Upper lobe of right lung (tissue), 1 donor: Measurements from ENCODE around the gene COL6A2. TPM values are rescaled to one million over a fixed set of nuclear protein-coding genes. Genes with fewer than 3 reads are reported as not detected.
"Not testable (repeated sequence)": the region's sequence is repeated elsewhere in the genome, so short reads cannot be mapped to it uniquely, and the experiment has no call there.

Experiments
- ATAC-seq: fragments of 200-7000 bp; cut with Tn5 transposase; one replicate; pipeline ENCODE4 v1.9.1; 2020; ENCODE audit warnings: mild to moderate bottlenecking, moderate library complexity
- DNase-seq: peaks from one replicate; pipeline ENCODE4 v3.0.0-alpha.2; 2020
- H3K27ac ChIP-seq: fragments of 200-600 bp; one replicate; pipeline ENCODE4 v1.8.0; 2022
- H3K27me3 ChIP-seq: fragments of 200-600 bp; one replicate; pipeline ENCODE4 v1.8.0; 2022; ENCODE audit warnings: mild to moderate bottlenecking
- H3K36me3 ChIP-seq: fragments of 200-600 bp; one replicate; pipeline ENCODE4 v1.8.0; 2022
- H3K4me1 ChIP-seq: fragments of 200-600 bp; one replicate; pipeline ENCODE4 v1.8.0; 2022
- H3K4me3 ChIP-seq: fragments of 200-600 bp; one replicate; pipeline ENCODE4 v1.8.0; 2022; ENCODE audit warnings: mild to moderate bottlenecking
- H3K9me3 ChIP-seq: fragments of 200-600 bp; one replicate; pipeline ENCODE4 v1.8.0; 2022
- intact Hi-C: fragments of 100-400 bp; cut with DNase I; formaldehyde crosslinking; loops from one replicate; pipeline ENCODE4 v1.11.0; 2022
- total RNA-seq: library from RNA; stranded (reverse); fragmentation: NEBNext Ultra II Directional; extraction: Animal tissue kit (Norgen Biotek cat#: 25700); gene quantifications from one replicate; pipeline ENCODE4 v1.2.1, GENCODE V29; 2021
- TF ChIP-seq, protein P1 (sequence below): fragments of 200-600 bp; IDR thresholded peaks from one replicate; pipeline ENCODE4 v1.8.0; 2022; ENCODE audit warnings: antibody characterized with exemption
- donor health status: DM: no; HTN: yes; CAD: no; lungs with severe emphysema.

Gene COL6A2
- total RNA-seq, 1 donor from 2014 or later, result 269 TPM

DNA sequence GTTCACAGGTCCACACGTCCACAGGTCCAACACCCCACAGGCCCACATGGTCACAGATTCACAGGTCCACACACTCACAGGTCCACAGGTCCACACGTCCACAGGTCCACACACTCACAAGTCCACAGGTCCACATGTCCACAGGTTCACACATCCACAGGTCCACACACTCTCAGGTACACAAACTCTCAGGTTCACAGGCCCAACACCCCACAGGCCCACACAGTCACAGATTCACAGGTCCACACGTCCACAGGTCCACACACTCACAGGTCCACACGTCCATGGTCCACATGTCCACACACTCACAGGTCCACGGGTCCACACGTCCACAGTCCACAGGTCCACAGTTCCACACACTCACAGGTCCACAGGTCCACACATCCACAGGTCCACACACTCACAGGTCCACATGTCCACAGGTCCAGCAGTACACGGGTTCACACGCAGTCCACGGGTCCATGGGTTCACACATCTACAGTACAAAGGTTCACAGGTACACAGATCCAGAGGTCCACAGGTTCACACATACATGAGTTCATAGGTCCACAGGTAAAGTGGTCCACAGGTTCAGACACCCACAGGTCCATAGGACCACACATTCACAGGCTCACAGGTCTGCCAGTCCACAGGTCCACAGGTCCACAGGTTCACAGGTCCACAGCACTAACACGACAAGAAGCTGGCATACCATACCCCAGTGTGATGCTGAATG, 39.3 kb upstream of the COL6A2 start:
- no peaks in the 10 kb centered on the region for H3K9me3 ChIP-seq
- no peak overlapping the region for H3K27ac ChIP-seq
- H3K4me3 ChIP-seq, result no peak overlapping the region
- H3K27me3 ChIP-seq, result peaks cover 16% of the 10 kb centered on the region
- no peaks in the 10 kb centered on the region for H3K36me3 ChIP-seq
- no peak for ATAC-seq
- TF ChIP-seq, protein P1, sequence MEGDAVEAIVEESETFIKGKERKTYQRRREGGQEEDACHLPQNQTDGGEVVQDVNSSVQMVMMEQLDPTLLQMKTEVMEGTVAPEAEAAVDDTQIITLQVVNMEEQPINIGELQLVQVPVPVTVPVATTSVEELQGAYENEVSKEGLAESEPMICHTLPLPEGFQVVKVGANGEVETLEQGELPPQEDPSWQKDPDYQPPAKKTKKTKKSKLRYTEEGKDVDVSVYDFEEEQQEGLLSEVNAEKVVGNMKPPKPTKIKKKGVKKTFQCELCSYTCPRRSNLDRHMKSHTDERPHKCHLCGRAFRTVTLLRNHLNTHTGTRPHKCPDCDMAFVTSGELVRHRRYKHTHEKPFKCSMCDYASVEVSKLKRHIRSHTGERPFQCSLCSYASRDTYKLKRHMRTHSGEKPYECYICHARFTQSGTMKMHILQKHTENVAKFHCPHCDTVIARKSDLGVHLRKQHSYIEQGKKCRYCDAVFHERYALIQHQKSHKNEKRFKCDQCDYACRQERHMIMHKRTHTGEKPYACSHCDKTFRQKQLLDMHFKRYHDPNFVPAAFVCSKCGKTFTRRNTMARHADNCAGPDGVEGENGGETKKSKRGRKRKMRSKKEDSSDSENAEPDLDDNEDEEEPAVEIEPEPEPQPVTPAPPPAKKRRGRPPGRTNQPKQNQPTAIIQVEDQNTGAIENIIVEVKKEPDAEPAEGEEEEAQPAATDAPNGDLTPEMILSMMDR, result no peak
- H3K4me1 ChIP-seq, result peaks cover 26% of the 10 kb centered on the region
- intact Hi-C loops, result no loop called here
- no peak for DNase-seq

DNA sequence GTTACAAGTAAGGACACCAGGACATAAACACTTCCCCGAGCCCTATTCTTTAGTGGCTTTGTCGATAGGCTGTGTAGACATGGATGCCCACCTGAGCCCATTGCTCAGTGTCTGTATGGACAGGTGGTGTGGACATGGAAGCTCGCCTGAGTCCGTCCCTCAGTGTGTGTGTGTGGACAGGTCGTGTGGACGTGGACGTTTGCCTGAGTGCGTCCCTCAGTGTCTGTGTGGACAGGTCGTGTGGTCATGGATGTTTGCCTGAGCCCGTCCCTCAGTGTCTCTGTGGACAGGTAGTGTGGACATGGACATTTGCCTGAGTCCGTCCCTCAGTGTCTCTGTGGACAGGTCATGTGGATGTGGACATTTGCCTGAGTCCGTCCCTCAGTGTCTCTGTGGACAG, 38.7 kb upstream of the COL6A2 start:
- peaks cover 16% of the 10 kb centered on the region for H3K27me3 ChIP-seq

DNA sequence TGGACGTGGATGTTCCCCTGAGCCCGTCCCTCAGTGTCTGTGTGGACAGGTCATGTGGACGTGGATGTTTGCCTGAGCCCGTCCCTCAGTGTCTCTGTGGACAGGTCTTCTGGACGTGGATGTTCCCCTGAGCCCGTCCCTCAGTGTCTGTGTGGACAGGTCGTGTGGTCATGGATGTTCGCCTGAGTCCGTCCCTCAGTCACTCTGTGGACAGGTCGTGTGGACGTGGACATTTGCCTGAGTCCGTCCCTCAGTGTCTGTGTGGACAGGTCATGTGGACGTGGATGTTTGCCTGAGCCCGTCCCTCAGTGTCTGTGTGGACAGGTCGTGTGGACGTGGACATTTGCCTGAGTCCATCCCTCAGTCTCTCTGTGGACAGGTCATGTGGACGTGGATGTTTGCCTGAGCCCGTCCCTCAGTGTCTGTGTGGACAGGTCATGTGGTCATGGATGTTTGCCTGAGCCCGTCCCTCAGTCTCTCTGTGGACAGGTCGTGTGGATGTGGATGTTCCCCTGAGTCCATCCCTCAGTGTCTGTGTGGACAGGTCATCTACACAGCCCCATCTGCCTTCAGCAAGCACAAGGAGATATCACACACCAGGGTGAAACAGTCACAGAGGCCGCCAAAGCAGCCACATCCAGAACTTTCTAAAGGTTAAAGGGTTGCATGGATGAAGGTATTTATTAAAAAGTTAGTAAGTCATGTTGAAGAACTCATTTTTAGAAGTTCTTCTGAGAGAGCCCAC, 38.0 kb upstream of the COL6A2 start:
- intact Hi-C loops, ATAC-seq, DNase-seq, H3K36me3 ChIP-seq, H3K4me3 ChIP-seq, H3K9me3 ChIP-seq: not testable (repeated sequence)
- Histone ChIP-seq H3K27ac (peak overlapping the region; percentile 70), H3K4me1 (peaks cover 19% of the 10 kb centered on the region), H3K27me3 (peaks cover 16% of the 10 kb centered on the region)

More for the DNA sequence above, 38.7 kb upstream of the COL6A2 start:
- intact Hi-C loops, result no loop called here
- TF ChIP-seq, protein P1, result no peak
- ATAC-seq (no peak), DNase-seq (no peak)
- Histone ChIP-seq H3K4me1 (peaks cover 21% of the 10 kb centered on the region), H3K9me3 (no peaks in the 10 kb centered on the region), H3K36me3 (no peaks in the 10 kb centered on the region), H3K27ac (no peak overlapping the region), H3K4me3 (no peak overlapping the region)

DNA sequence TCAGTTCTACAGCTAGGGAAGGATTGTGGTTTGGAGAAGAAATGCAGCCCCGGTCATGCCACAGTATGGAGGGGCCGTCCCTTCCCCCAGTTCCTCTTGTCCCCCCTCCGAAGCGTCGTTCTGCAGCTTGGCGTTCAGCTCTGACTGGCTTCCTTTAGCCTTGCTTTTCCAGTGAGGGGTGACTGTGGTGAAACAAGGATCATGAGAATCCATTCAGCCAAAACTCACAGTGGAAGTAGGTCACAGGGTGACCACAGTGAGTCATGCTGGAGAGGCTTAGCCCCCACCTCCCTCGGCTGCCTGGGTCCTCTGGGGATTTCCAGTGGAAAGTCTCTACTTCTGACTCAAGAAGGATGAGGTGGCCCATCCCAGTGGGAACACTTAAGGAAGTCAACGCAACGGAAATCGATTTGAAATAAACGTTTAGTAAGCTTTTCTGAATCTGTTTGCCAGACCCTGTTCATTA, 37.3 kb upstream of the COL6A2 start:
- intact Hi-C loops, result no loop called here

DNA sequence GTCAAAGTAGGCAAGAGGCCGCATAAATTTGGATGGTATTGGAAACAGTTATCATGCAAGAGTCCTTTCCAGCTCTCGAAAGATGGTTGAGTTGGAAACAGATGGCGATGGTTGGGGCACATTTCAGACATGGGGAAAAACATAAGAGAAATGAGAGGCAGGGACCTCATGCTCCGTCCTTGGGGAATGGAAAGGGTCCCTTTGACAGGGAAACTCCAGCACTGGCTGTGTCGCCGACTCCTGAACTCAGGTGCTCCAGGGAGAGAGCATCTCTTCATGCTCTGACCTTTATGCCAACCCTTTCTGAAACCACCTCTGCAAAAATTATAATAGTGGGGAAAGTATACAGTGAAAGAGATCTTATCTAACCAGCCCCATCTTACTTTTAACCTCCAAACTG, 36.8 kb upstream of the COL6A2 start:
- peak overlapping the region; percentile 30 for H3K27ac ChIP-seq
- DNase-seq (no peak), ATAC-seq (no peak)
- intact Hi-C loops, result no loop called here
- TF ChIP-seq, protein P1, result no peak
- no peaks in the 10 kb centered on the region for H3K36me3 ChIP-seq
- peaks cover 19% of the 10 kb centered on the region for H3K4me1 ChIP-seq
- peaks cover 11% of the 10 kb centered on the region for H3K27me3 ChIP-seq
- H3K4me3 ChIP-seq, result no peak overlapping the region
- H3K9me3 ChIP-seq, result no peaks in the 10 kb centered on the region

More for the DNA sequence above, 37.3 kb upstream of the COL6A2 start:
- H3K4me1 ChIP-seq, result peaks cover 22% of the 10 kb centered on the region
- TF ChIP-seq, protein P1, result no peak
- H3K4me3 ChIP-seq, result no peak overlapping the region
- ATAC-seq (peak; percentile 55), DNase-seq (peak; percentile 70)
- H3K27me3 ChIP-seq, result peaks cover 15% of the 10 kb centered on the region
- H3K27ac ChIP-seq, result peak overlapping the region; percentile 70
- H3K9me3 ChIP-seq, result no peaks in the 10 kb centered on the region
- H3K36me3 ChIP-seq, result no peaks in the 10 kb centered on the region

DNA sequence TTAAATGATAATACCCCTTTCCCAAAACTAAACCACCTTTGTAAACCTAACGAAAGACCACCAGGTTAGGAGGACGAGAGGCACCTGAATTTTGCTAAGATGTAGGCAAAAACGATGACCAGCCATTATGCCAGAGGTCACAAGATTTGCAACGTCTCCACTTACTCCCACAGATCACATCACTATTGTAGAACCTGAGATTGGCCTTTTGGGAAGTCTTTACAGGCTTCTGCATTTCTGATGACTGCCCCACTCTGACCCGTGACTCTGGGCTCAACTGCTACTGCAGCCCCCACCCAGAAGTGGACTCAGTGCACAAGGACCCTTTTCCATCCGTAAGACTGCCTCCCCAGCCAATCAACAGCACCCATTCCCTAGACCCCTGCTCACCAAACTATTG, 36.4 kb upstream of the COL6A2 start:
- ATAC-seq (no peak), DNase-seq (no peak)
- H3K36me3 ChIP-seq, result no peaks in the 10 kb centered on the region
- no peaks in the 10 kb centered on the region for H3K9me3 ChIP-seq
- H3K27ac ChIP-seq, result peak overlapping the region; percentile 30
- TF ChIP-seq, protein P1, result no peak
- intact Hi-C loops, result no loop called here
- peaks cover 9% of the 10 kb centered on the region for H3K27me3 ChIP-seq
- peaks cover 23% of the 10 kb centered on the region for H3K4me1 ChIP-seq
- no peak overlapping the region for H3K4me3 ChIP-seq
